Measurements from ENCODE around the gene COL4A6. TPM values are rescaled to one million over a fixed set of nuclear protein-coding genes. Genes with fewer than 3 reads are reported as not detected.

The COL4A6 gene
- total and polyA plus RNA-seq, 2 experiments from 2014 or later: 0.11 TPM; not detected in 1

- no peaks in the 10 kb centered on the region for H3K4me1 ChIP-seq (ENCODE audit: insufficient read depth)
- H3K4me2 ChIP-seq (ENCODE audit: unreplicated experiment): no peak overlapping the region
- no peaks in the 10 kb centered on the region for H3K9me3 ChIP-seq (ENCODE audit: low read depth)
- no peaks in the 10 kb centered on the region for H3K9me2 ChIP-seq (ENCODE audit: insufficient read depth)
- no peaks in the 10 kb centered on the region for H4K20me1 ChIP-seq (ENCODE audit: insufficient read depth)
- H3K4me3 ChIP-seq: no peak overlapping the region
- DNase-seq: no peak
- no peaks in the 10 kb centered on the region for H3K36me3 ChIP-seq (ENCODE audit: low read depth)
- TF ChIP-seq EZH2phosphoT487 (IDR thresholded peaks at IDR 0.05; ENCODE audit: insufficient read depth, low read depth) (no peak), EZH2 (IDR thresholded peaks at IDR 0.05; ENCODE audit: insufficient read depth, poor library complexity, severe bottlenecking) (no peak)
- H3K79me2 ChIP-seq (ENCODE audit: insufficient read depth): no peaks in the 10 kb centered on the region
- no peak overlapping the region for H2AFZ ChIP-seq
- WGBS, 2 experiments (ENCODE audit: low coverage in 1 of 2, low lambda C conversion rate in 2 of 2, missing lambda C conversion rate in 2 of 2): 14 to 36% methylated on average over 1 of the region's 1 CpG
- H3F3A ChIP-seq (ENCODE audit: insufficient read depth): no peaks in the 10 kb centered on the region
- in situ Hi-C loops (cut with MboI): no loop called here
- no peak overlapping the region for H3K9ac ChIP-seq
- H3K27ac ChIP-seq: no peak overlapping the region
- H3K27me3 ChIP-seq (replicated peaks; ENCODE audit: insufficient read depth): no peaks in the 10 kb centered on the region
These were observed 207.6 kb downstream of the COL4A6 start for GRCh38 chrX:108230574-108230973.

GRCh38 chrX:108224727-108225621 is 213.2 kb downstream of the COL4A6 start:
- in situ Hi-C loops (cut with MboI): loop anchor here (10.0 kb wide), 1 partner anchor 310 kb away; no protein-coding TSS in a partner anchor

GRCh38 chrX:108224218-108224617 is 214.0 kb downstream of the COL4A6 start:
- no peaks in the 10 kb centered on the region for H3K79me2 ChIP-seq (ENCODE audit: insufficient read depth)
- H3K9me3 ChIP-seq (ENCODE audit: low read depth): no peaks in the 10 kb centered on the region
- no peaks in the 10 kb centered on the region for H4K20me1 ChIP-seq (ENCODE audit: insufficient read depth)
- H3K4me1 ChIP-seq (ENCODE audit: insufficient read depth): no peaks in the 10 kb centered on the region
- no peak overlapping the region for H3K27ac ChIP-seq
- TF ChIP-seq EZH2 (IDR thresholded peaks at IDR 0.05; ENCODE audit: insufficient read depth, poor library complexity, severe bottlenecking) (no peak), EZH2phosphoT487 (IDR thresholded peaks at IDR 0.05; ENCODE audit: insufficient read depth, low read depth) (no peak)
- H3K9ac ChIP-seq: no peak overlapping the region
- H3K36me3 ChIP-seq (ENCODE audit: low read depth): no peaks in the 10 kb centered on the region
- no peak overlapping the region for H3K4me2 ChIP-seq (ENCODE audit: unreplicated experiment)
- no peak overlapping the region for H3K4me3 ChIP-seq
- H2AFZ ChIP-seq: no peak overlapping the region
- no peaks in the 10 kb centered on the region for H3K27me3 ChIP-seq (replicated peaks; ENCODE audit: insufficient read depth)
- in situ Hi-C loops (cut with MboI): loop anchor here (10.0 kb wide), 1 partner anchor 311 kb away; no protein-coding TSS in a partner anchor
- no peak for DNase-seq
- H3K9me2 ChIP-seq (ENCODE audit: insufficient read depth): no peaks in the 10 kb centered on the region
- H3F3A ChIP-seq (ENCODE audit: insufficient read depth): no peaks in the 10 kb centered on the region
- 96 to 100% methylated on average over 2 of the region's 2 CpGs for WGBS, 2 experiments (ENCODE audit: low coverage in 1 of 2, low lambda C conversion rate in 2 of 2, missing lambda C conversion rate in 2 of 2)

More at GRCh38 chrX:108224727-108225621, 213.2 kb downstream of the COL4A6 start:
- Histone ChIP-seq H3K36me3 (ENCODE audit: low read depth) (no peaks in the 10 kb centered on the region), H3K9ac (no peak overlapping the region), H3K27me3 (replicated peaks; ENCODE audit: insufficient read depth) (no peaks in the 10 kb centered on the region), H3K27ac (no peak overlapping the region), H3K79me2 (ENCODE audit: insufficient read depth) (no peaks in the 10 kb centered on the region), H4K20me1 (ENCODE audit: insufficient read depth) (no peaks in the 10 kb centered on the region), H2AFZ (no peak overlapping the region), H3F3A (ENCODE audit: insufficient read depth) (no peaks in the 10 kb centered on the region), H3K4me1 (ENCODE audit: insufficient read depth) (no peaks in the 10 kb centered on the region), H3K9me2 (ENCODE audit: insufficient read depth) (no peaks in the 10 kb centered on the region), H3K9me3 (ENCODE audit: low read depth) (no peaks in the 10 kb centered on the region), H3K4me3 (no peak overlapping the region), H3K4me2 (ENCODE audit: unreplicated experiment) (no peak overlapping the region)
- 19 to 26% methylated on average over 3 to 11 of the region's 11 CpGs for WGBS, 2 experiments (ENCODE audit: low coverage in 1 of 2, low lambda C conversion rate in 2 of 2, missing lambda C conversion rate in 2 of 2)
- DNase-seq: peak; percentile 40
- TF ChIP-seq EZH2 (IDR thresholded peaks at IDR 0.05; ENCODE audit: insufficient read depth, poor library complexity, severe bottlenecking): no peak
- no peak for TF ChIP-seq EZH2phosphoT487 (IDR thresholded peaks at IDR 0.05; ENCODE audit: insufficient read depth, low read depth)

GRCh38 chrX:108223585-108223984 is 214.6 kb downstream of the COL4A6 start:
- Histone ChIP-seq H2AFZ (no peak overlapping the region), H3K9me3 (ENCODE audit: low read depth) (no peaks in the 10 kb centered on the region), H3K9ac (no peak overlapping the region), H4K20me1 (ENCODE audit: insufficient read depth) (no peaks in the 10 kb centered on the region), H3K36me3 (ENCODE audit: low read depth) (no peaks in the 10 kb centered on the region), H3K4me3 (no peak overlapping the region), H3K9me2 (ENCODE audit: insufficient read depth) (no peaks in the 10 kb centered on the region), H3K27me3 (replicated peaks; ENCODE audit: insufficient read depth) (no peaks in the 10 kb centered on the region), H3F3A (ENCODE audit: insufficient read depth) (no peaks in the 10 kb centered on the region), H3K4me2 (ENCODE audit: unreplicated experiment) (no peak overlapping the region), H3K27ac (no peak overlapping the region), H3K4me1 (ENCODE audit: insufficient read depth) (no peaks in the 10 kb centered on the region), H3K79me2 (ENCODE audit: insufficient read depth) (no peaks in the 10 kb centered on the region)
- no peak for DNase-seq
- TF ChIP-seq EZH2 (IDR thresholded peaks at IDR 0.05; ENCODE audit: insufficient read depth, poor library complexity, severe bottlenecking) (no peak), EZH2phosphoT487 (IDR thresholded peaks at IDR 0.05; ENCODE audit: insufficient read depth, low read depth) (no peak)
- 34 to 48% methylated on average over 4 to 5 of the region's 5 CpGs for WGBS, 2 experiments (ENCODE audit: low coverage in 1 of 2, low lambda C conversion rate in 2 of 2, missing lambda C conversion rate in 2 of 2)
- in situ Hi-C loops (cut with MboI): loop anchor here (10.0 kb wide), 1 partner anchor 311 kb away; no protein-coding TSS in a partner anchor
